Activated CD8-positive, alpha-beta memory T cell treated with anti-CD3 and anti-CD28 coated beads for 4 hours (primary cell): ENCODE data around the gene CRADD.
"Not testable (repeated sequence)": the region's sequence is repeated elsewhere in the genome, so short reads cannot be mapped to it uniquely, and the experiment has no call there.

Experiments used
- DNase-seq, 2 donors: peaks; one replicate each; pipeline ENCODE4 v3.0.0-alpha.2; 2020; ENCODE audit warnings: low read depth in 2 of 2

Gene CRADD

GRCh38 chr12:93871566-93871965 is 194.4 kb downstream of the CRADD start:
- not testable (repeated sequence) for DNase-seq

DNA sequence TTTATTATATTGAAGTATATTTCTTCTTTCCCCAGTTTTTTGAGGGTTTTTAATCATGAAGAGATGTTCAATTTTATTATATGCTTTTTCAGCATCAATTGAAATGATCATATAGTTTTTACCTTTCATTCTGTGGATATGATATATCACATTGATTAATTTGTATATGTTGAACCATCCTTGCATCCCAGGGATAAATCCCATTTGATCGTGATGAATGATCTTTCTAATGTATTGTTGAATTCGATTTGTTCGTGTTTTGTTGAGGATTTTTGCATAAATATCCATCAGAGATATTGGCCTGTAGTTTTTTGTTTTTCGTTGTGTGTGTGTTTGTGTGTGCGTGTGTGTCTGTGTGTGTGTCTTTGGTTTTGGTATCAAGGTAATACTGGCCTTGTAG is 196.4 kb downstream of the CRADD start:
- no peak for DNase-seq

DNA sequence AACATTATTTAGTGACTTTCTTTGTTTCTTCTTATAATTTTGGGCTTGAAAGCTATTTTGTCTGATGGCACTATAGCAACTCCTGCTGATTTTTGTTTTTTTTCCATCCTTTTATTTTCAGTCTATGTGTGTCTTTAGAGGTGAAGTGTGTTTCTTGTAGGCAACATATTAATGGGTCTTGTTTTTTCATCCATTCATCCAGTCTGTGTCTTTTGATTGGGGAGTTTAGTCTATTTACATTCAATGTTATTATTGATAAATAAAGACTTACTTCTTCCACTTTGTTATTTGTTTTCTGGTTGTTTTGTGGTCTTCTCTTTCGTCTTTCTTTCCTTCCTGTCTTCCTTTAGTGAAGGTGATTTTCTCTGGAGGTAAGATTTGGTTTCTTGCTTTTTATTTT is 198.0 kb downstream of the CRADD start:
- no peak for DNase-seq

- DNase-seq = no peak
Measured at GRCh38 chr12:93876360-93876759, 199.2 kb downstream of the CRADD start.

DNA sequence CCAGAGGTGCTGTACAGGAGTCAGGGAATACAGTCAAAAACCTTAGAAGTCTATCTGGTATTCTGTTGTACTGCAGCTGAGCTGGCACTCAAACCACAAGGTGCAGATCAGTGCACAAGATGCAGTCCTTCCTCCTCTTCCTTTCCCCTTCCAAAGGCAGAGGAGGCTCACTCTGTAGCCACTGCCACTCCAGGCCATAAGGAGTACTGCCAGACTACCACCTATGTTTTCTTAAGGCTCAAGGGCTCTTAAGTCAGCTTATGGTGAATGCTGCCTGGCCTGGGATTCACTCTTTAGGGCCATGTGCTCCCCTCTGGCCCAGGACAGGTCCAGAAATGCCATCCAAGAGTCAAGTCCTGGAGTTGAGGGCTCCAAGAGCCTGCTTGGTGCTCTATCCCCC is 200.3 kb downstream of the CRADD start:
- DNase-seq = no peak

DNA sequence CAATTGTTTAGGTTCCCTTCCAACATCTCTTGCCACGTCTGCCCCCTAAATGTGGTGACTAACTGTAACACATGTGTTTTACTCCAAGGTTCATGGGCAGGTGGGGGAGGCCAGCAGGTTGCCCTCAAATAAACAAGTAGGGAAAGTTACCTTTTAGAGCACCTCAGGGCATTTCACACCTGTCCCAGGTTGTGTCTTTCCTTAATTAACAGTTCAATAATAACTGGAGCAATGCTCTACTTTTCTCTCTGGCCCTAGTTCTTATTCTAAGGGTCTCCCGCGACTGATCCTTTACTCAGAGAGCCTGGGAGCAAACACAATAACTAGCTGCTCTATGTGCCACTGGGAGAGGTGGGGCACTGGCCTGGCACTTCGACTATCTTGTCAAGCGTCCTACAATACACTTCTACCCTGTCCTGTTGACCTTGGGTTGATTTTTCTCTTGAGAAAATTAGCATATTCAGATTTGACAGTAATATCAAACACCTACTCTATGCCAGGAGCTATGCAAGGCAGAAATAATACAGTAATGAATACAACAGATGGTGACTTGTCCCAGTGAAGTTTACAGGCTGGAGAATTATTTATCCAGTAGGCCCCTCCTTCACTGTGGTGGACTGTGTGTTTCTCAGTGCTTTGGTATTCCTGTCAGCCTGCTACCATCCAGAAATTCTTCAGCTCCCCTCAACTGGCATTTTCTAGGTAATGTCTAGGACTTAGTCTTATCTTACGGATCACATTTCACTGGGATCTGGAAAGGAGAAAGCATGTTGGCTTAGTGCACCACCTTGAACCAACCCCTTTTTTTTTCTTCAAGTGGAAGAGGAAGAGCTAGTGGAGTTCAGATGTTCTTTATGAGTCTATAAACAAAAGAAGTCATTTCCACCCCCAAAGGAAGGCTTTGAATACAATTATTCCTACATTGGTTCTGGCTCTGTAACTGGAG is 202.6 kb downstream of the CRADD start:
- no peak for DNase-seq

- DNase-seq = no peak
Measured at GRCh38 chr12:93880853-93881522, 203.8 kb downstream of the CRADD start.

GRCh38 chr12:93882763-93883162 is 205.6 kb downstream of the CRADD start:
- no peak for DNase-seq

DNA sequence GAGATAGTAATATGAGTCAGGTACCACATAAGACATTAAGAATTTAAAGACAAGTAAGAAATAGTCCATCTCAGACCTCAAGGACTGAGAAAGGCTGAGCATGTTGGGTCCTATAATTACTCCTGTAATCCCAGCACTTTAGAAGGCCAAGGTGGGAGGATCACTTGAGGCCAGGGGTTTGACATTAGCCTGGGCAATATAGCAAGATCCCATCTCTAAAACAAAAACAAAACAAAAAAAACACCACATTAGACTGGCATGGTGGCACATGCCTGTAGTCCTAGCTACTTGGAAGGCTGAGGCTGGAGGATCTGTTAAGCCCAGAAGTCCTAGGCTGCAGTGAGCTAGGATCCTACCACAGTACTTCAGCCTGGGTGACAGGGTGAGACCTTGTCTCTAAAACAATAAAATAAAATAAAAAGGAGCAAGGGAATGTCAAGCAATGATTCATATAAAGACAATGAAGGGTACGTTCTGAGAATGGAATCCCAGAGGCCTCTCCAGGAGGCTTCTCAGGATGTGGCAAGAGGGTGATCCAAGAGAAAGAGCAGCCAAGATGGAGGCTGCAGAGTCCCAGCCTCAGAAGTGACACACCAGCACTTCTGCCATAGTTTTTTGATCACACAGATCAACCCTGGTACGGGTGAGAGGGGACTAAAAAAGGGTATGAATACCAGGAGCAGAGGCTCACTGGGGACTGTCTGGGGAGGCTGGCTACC is 206.4 kb downstream of the CRADD start:
- no peak for DNase-seq

DNA sequence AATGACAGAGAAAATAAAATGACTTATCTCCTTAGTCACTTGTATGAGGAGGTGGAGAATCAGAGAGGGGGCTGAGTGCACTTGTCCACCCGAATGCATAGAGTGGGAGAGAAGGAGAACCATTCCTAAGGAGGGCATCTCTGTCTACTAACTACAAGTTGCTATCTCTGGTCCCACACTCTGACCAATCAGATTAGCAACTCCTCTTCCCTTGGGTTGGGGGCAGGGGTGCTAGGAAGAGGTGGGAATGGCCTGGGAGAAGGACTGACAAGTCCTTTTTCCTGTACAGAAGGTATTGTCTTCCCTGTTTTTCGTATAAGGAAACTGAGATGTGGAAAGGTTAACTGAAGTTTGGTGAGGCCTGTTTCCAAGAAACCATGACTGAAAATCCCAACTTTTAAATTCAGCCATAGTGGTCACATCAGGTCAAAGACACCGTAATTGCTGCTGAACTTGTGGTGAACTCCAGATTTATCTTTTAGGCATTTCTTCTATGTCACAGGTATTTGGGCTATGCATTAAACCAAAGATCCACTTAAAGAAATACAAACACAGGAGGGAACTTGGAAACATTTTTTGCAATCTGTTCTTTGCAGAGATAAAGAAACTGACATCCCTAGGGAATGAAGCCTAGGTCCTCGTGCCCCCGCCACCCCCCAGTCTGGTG is 207.8 kb downstream of the CRADD start:
- no peak for DNase-seq

GRCh38 chr12:93885973-93886532 is 208.9 kb downstream of the CRADD start:
- not testable (repeated sequence) for DNase-seq

DNA sequence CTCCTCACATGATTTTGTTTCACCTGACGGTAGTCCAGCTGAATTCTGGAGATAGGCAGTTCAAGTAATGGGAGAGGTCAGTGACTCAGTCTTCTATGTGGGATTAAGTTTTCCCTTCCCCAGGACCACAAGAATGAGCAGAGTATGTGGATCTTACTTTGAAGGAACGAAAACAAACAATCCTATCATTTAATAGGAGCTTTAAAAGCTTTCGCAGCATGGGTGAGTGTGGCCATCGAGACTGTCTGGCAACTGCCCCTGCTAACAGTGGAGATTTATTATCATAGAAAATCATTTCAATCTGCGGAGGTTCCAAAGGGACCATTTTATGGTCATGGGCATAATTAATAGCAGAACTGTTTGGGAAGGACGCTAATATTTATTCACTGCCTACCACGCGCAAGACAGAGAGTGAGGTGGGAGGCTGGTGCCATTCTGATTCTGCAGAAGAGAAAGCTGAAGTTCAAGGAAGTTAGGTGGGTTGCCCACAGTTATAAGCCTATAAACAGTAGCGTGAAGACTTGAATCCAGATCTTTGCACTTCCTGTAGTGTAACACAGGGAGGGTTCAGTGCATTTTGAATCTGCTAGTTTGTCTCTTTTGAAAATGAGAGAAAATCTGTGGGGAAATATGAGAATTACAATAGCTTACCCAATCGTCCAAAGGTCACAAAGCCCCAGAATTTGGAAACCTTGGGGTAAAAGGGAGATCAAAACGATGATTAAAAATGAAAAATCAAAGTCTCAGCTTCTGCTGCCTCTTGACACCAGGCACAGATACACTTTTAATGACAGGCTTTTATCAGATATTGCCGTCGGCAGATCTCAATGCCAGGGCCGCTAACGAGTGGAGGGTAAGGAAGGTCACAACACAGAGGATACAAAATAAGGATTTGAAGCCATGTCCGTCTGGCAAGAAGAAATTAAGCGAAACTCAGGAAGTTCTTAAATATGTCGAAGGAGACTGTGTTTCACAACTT is 209.6 kb downstream of the CRADD start:
- no peak for DNase-seq

DNA sequence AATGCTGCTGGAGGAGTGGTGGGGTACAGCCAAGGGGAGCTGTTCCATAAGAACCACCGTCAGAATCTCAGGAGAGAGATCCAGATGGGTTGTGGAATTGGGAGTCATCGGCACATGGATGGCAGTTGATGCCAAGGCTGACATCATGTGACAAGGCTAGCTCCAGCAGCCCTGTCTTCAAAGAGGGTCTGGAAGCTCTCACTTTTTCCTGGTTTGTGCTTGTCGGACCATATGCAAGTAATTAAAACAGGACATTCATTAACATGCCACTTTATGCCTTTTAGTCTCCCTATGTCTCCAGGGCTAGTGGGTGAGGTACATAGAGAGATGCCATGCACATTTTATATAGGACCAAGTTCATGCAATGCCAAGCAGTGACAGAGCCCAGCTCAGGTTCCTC is 211.8 kb downstream of the CRADD start:
- no peak for DNase-seq

DNA sequence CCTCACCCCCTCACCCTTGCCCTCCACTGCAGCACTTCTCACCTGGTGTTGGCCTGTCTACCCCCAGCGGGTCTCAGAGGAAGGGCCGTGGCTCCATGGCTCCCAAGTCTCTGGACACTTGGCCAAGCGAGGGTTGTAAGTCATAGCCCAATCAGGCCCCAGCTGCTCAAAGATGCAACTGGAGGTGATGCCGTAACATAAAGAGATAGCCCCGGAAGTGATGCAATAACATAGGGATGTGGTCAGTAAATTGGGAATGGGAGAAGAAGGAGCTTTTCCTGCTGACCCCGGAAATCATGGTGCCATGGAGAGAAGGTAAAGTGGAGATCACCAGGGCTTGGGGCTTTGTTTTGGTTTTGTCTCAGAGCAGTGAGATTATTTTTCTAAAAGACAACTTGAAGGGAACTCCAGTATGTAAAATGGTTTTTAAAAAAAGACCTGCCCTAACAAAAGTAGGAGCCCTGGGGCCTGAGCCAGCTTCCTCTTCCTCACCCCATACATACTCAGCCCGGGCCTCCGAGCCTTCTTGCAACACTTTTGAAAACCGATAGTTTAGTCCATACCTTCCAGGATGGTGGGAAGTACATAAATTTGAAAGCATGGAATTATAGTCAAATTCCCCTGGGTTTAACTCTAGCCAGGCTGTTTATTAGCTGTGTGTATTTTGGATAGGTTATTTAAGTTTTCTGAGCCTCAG is 212.5 kb downstream of the CRADD start:
- no peak for DNase-seq

- no peak for DNase-seq
Measured at GRCh38 chr12:93892423-93893268, 215.5 kb downstream of the CRADD start.

DNA sequence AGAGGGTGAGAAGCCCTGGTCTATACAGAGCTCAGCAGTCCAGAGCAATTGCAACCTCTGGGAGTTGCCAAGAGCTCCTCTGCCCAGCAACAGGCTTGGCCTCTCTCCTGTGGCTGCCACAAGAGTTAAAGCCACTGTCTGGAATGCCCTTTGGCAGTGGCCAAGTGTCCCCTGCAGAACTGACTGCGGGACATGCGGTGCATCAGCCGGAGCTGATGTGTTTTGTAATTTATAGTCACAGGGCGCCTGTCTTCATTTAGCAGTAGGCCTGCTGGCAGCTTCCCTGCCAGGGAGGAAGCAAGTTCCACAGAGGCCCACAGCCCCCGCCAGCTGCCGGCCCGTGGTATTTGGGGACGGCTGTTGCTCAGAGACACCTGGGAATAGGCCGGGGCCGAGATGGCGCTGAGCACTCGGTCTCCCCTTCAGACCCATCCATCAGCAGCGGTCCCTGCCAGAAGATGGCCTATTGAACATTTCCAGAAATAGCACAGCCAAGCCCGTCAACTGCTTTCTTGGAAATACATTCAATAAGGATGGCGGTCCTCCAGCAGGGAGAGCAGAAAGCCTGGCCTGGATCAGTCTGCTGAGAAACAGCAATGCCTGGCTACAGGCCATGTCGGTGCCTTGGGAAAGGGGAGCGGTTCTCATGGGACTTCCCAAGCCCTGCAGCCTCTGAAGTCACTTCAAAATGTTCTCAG is 217.4 kb downstream of the CRADD start:
- no peak for DNase-seq

GRCh38 chr12:93895089-93895445 is 217.9 kb downstream of the CRADD start:
- no peak for DNase-seq

DNA sequence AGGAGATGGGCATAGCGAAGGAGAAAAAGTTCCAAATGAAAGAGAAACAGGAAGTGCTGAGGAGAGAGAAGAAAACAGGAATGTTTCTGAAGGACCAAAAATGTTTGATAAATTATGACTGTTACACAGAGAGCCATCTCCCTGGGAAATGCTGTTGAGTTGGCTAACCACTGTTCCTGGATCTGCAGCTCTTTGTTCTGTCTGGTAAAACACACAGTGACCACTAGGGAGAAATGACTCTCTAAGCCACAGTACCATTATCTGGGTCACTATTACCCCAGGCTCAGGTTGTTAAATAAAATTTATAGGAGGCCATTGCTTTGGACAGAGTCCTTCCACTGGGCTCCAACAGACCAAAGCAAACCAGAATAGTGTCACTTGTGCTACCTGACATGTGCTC is 219.3 kb downstream of the CRADD start:
- DNase-seq = no peak
